ENCODE results near the gene RCHY1.
"Not testable (repeated sequence)": the region's sequence is repeated elsewhere in the genome, so short reads cannot be mapped to it uniquely, and the experiment has no call there.

GRCh38 chr4:75544220-75544619 is 30.0 kb upstream of the RCHY1 start:
- TF ChIP-seq CTCF, POLR2AphosphoS5 (IDR thresholded peaks at IDR 0.05): not testable (repeated sequence)
